IPS DF 6.9 (cell line): ENCODE results near the gene TXNDC12.
"Not testable (repeated sequence)": the region's sequence is repeated elsewhere in the genome, so short reads cannot be mapped to it uniquely, and the experiment has no call there.

Experiments used
- DNase-seq: peaks from one replicate; pipeline ENCODE4 v3.0.0-alpha.2; 2013; ENCODE audit warnings: low read depth, low spot score
- H3K27ac ChIP-seq: one replicate; pipeline ENCODE4 v1.5.1; 2013; ENCODE audit warnings: low read length, control low read depth
- H3K27me3 ChIP-seq: 2 replicates; pipeline ENCODE4 v1.6.1; 2013; ENCODE audit warnings: mild to moderate bottlenecking, low read length; ENCODE audit not compliant: control insufficient read depth, insufficient read depth
- H3K36me3 ChIP-seq: 2 replicates; pipeline ENCODE4 v1.6.1; 2013; ENCODE audit warnings: low read length; ENCODE audit not compliant: control insufficient read depth, insufficient read depth
- H3K4me1 ChIP-seq: 2 replicates; pipeline ENCODE4 v1.6.1; 2013; ENCODE audit warnings: low read length; ENCODE audit not compliant: control insufficient read depth, insufficient read depth
- H3K4me3 ChIP-seq: 2 replicates; pipeline ENCODE4 v1.5.1; 2013; ENCODE audit warnings: mild to moderate bottlenecking, low read length
- H3K9me3 ChIP-seq: 2 replicates; pipeline ENCODE4 v1.6.1; 2013; ENCODE audit warnings: low read length, inconsistent platforms; ENCODE audit not compliant: control insufficient read depth, insufficient read depth
- WGBS: extraction: QIAGEN DNeasy Blood & Tissue Kit; methylation state at CpG from one replicate; pipeline ENCODE4 v1.1.7; 2013; ENCODE audit warnings: mixed read lengths, missing lambda C conversion rate; ENCODE audit not compliant: insufficient read length, insufficient coverage; 5-methylcytosine and 5-hydroxymethylcytosine counted together

Gene TXNDC12

GRCh38 chr1:52055066-52055865, at the start of gene TXNDC12:
TXNDC12 (minus strand) TSS chr1:52055191; CDS start chr1:52055096, 95 bp downstream.
- no peaks in the 10 kb centered on the region for H3K9me3 ChIP-seq
- no peaks in the 10 kb centered on the region for H3K4me1 ChIP-seq
- H3K4me3 ChIP-seq, result peak within 1 kb of the TSS; percentile 88
- peak within 1 kb of the TSS; percentile 32 for H3K27ac ChIP-seq
- no peaks in the 10 kb centered on the region for H3K27me3 ChIP-seq
- DNase-seq, result peak; percentile 80
- peaks cover 2% of the 10 kb centered on the region; the same call in 1 of the 2 replicates for H3K36me3 ChIP-seq
- no CpG with 5 or more reads among the region's 45 CpGs for WGBS

- no peak overlapping the region for H3K4me3 ChIP-seq
- H3K4me1 ChIP-seq, result no peaks in the 10 kb centered on the region
- H3K27me3 ChIP-seq, result no peaks in the 10 kb centered on the region
- H3K9me3 ChIP-seq, result no peaks in the 10 kb centered on the region
- DNase-seq, result no peak
- H3K27ac ChIP-seq, result no peak overlapping the region
- H3K36me3 ChIP-seq, result no peaks in the 10 kb centered on the region
- no CpG with 5 or more reads among the region's 1 CpG for WGBS
Observed at GRCh38 chr1:52102336-52103013, 47.5 kb upstream of the TXNDC12 start.

GRCh38 chr1:52098139-52098871, 43.3 kb upstream of the TXNDC12 start:
- no peak overlapping the region for H3K27ac ChIP-seq
- no peaks in the 10 kb centered on the region for H3K4me1 ChIP-seq
- WGBS, result no CpG with 5 or more reads among the region's 8 CpGs
- no peaks in the 10 kb centered on the region for H3K27me3 ChIP-seq
- DNase-seq, result no peak
- H3K9me3 ChIP-seq, result no peaks in the 10 kb centered on the region
- H3K4me3 ChIP-seq, result no peak overlapping the region
- no peaks in the 10 kb centered on the region for H3K36me3 ChIP-seq

- no peaks in the 10 kb centered on the region for H3K4me1 ChIP-seq
- no peak overlapping the region for H3K27ac ChIP-seq
- no peak overlapping the region for H3K4me3 ChIP-seq
- H3K27me3 ChIP-seq, result no peaks in the 10 kb centered on the region
- H3K9me3 ChIP-seq, result no peaks in the 10 kb centered on the region
- WGBS, result no CpG with 5 or more reads among the region's 8 CpGs
- no peaks in the 10 kb centered on the region for H3K36me3 ChIP-seq
- no peak for DNase-seq
Observed at GRCh38 chr1:52096216-52096615, 41.2 kb upstream of the TXNDC12 start.

GRCh38 chr1:52094300-52094699, 39.3 kb upstream of the TXNDC12 start:
- H3K4me1 ChIP-seq, H3K27me3 ChIP-seq, H3K36me3 ChIP-seq, H3K4me3 ChIP-seq, DNase-seq, H3K9me3 ChIP-seq, H3K27ac ChIP-seq: not testable (repeated sequence)
- WGBS, result no CpG with 5 or more reads among the region's 7 CpGs

- not testable (repeated sequence) for H3K27ac ChIP-seq, H3K4me3 ChIP-seq, H3K9me3 ChIP-seq, DNase-seq, H3K36me3 ChIP-seq, H3K27me3 ChIP-seq, H3K4me1 ChIP-seq
Observed at GRCh38 chr1:52087892-52088291, 32.9 kb upstream of the TXNDC12 start.

- H3K27ac ChIP-seq, result no peak overlapping the region
- H3K36me3 ChIP-seq, result no peaks in the 10 kb centered on the region
- WGBS, result 100% methylated on average over 1 of the region's 3 CpGs
- no peaks in the 10 kb centered on the region for H3K4me1 ChIP-seq
- no peaks in the 10 kb centered on the region for H3K27me3 ChIP-seq
- H3K9me3 ChIP-seq, result no peaks in the 10 kb centered on the region
- no peak for DNase-seq
- no peak overlapping the region for H3K4me3 ChIP-seq
Observed at GRCh38 chr1:52080014-52080415, 25.0 kb upstream of the TXNDC12 start.

- H3K36me3 ChIP-seq, result not testable (repeated sequence)
Observed at GRCh38 chr1:52077277-52077676, 22.3 kb upstream of the TXNDC12 start.

GRCh38 chr1:52072291-52072690, 17.3 kb upstream of the TXNDC12 start:
- H3K27ac ChIP-seq, result no peak overlapping the region
- no peaks in the 10 kb centered on the region for H3K27me3 ChIP-seq
- peaks cover 5% of the 10 kb centered on the region; the same call in 1 of the 2 replicates for H3K36me3 ChIP-seq
- DNase-seq, result no peak
- no CpG with 5 or more reads among the region's 6 CpGs for whole genome bisulfite sequencing
- no peaks in the 10 kb centered on the region for H3K9me3 ChIP-seq
- H3K4me3 ChIP-seq, result no peak overlapping the region
- no peaks in the 10 kb centered on the region for H3K4me1 ChIP-seq

More at GRCh38 chr1:52077277-52077676, 22.3 kb upstream of the TXNDC12 start:
- not testable (repeated sequence) for H3K4me3 ChIP-seq, H3K9me3 ChIP-seq, H3K27me3 ChIP-seq, H3K27ac ChIP-seq, H3K4me1 ChIP-seq, DNase-seq
- no CpG with 5 or more reads among the region's 6 CpGs for WGBS

- no peak for DNase-seq
- Histone ChIP-seq H3K4me1 (no peaks in the 10 kb centered on the region), H3K27me3 (no peaks in the 10 kb centered on the region), H3K9me3 (no peaks in the 10 kb centered on the region), H3K27ac (no peak overlapping the region), H3K36me3 (peaks cover 7% of the 10 kb centered on the region; the same call in 1 of the 2 replicates), H3K4me3 (no peak overlapping the region)
- no CpG with 5 or more reads among the region's 4 CpGs for WGBS
Observed at GRCh38 chr1:52070704-52071103, 15.7 kb upstream of the TXNDC12 start.
